Measurements from ENCODE around the gene CNOT3. TPM values are rescaled to one million over a fixed set of nuclear protein-coding genes. Genes with fewer than 3 reads are reported as not detected.

CNOT3 gene
- total and polyA plus RNA-seq, 9 of the 15 experiments (the other 6 are each of a cell fraction or from before 2014, with no cell fraction given) = 0.27 to 60.4 (median 9.9) TPM

DNA sequence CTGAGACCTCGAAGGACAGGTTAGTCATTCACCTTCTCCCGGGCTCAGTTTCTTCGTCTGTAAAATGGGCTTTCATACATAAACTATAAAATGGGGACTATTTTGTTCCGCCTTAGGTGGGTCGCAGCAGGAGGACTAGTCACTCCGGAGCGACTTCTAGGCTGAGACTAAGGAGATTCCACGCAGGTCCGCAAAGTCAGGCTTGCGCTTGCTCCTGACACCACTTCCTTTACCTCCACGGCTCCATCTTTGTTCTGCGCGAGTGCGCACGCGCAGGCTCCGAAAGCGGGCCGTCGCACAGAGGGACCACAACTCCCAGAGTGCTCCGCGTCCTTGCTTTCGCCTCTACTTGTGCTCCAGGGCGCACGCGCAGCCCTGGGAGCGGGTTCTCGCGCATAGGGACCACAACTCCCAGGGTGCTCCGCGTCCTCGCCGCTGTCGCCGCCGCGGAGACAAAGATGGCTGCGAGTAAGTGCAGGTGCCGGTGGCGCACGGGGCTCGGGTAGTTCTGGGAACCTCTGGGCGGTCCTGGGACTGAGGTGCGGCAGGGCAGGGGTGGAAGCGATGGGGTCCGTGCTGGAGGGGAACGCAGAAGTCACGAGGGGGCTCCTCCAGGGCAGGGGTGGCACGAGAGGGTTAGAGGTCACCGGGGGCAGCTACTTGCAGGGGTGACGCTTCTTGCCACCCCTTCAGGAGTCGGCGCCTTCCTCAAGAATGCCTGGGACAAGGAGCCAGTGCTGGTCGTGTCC is 35.0 kb upstream of the CNOT3 start, which contains the start of gene NDUFA3 (continued):
- TF ChIP-seq RB1 (IDR thresholded peaks at IDR 0.05; ENCODE audit: low read depth) (peak; percentile 52), ZNF165 (CRISPR knock-in tag; IDR thresholded peaks at IDR 0.05; ENCODE audit: borderline replicate concordance) (no peak), NBN (IDR thresholded peaks at IDR 0.05; ENCODE audit: low read depth) (0 out of 2 replicates have a peak, but pooled peaks have one; percentile 62), CEBPZ (IDR thresholded peaks at IDR 0.05; ENCODE audit: borderline replicate concordance, low read depth, low read length) (no peak), MNT (conservative IDR thresholded peaks at IDR 0.05) (peak; percentile 49 to 81), MLX (CRISPR knock-in tag; conservative IDR thresholded peaks at IDR 0.05) (no peak), ZFPM2 (CRISPR knock-in tag; IDR thresholded peaks at IDR 0.05) (no peak), CREM (IDR thresholded peaks at IDR 0.05; ENCODE audit: low read depth) (peak; percentile 95), TAL1 (IDR thresholded peaks at IDR 0.05) (no peak), DIDO1 (tag; IDR thresholded peaks at IDR 0.05; ENCODE audit: low read depth) (peak; percentile 27; the same call in 1 of the 2 replicates), RAD51 (IDR thresholded peaks at IDR 0.05; ENCODE audit: borderline replicate concordance, low read depth) (no peak), RBM39 (optimal IDR thresholded peaks at IDR 0.05; ENCODE audit: low read depth, low read length) (peak; percentile 57), ZNF175 (CRISPR knock-in tag; IDR thresholded peaks at IDR 0.05; ENCODE audit: low read depth) (peak; percentile 59; the same call in 1 of the 2 replicates), HDAC8 (tag; IDR thresholded peaks at IDR 0.05) (no peak)
- TF ChIP-seq, protein P1, sequence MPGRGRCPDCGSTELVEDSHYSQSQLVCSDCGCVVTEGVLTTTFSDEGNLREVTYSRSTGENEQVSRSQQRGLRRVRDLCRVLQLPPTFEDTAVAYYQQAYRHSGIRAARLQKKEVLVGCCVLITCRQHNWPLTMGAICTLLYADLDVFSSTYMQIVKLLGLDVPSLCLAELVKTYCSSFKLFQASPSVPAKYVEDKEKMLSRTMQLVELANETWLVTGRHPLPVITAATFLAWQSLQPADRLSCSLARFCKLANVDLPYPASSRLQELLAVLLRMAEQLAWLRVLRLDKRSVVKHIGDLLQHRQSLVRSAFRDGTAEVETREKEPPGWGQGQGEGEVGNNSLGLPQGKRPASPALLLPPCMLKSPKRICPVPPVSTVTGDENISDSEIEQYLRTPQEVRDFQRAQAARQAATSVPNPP (IDR thresholded peaks at IDR 0.05; ENCODE audit: borderline replicate concordance, insufficient read depth, insufficient read length) = no peak
- TF ChIP-seq, protein P2, sequence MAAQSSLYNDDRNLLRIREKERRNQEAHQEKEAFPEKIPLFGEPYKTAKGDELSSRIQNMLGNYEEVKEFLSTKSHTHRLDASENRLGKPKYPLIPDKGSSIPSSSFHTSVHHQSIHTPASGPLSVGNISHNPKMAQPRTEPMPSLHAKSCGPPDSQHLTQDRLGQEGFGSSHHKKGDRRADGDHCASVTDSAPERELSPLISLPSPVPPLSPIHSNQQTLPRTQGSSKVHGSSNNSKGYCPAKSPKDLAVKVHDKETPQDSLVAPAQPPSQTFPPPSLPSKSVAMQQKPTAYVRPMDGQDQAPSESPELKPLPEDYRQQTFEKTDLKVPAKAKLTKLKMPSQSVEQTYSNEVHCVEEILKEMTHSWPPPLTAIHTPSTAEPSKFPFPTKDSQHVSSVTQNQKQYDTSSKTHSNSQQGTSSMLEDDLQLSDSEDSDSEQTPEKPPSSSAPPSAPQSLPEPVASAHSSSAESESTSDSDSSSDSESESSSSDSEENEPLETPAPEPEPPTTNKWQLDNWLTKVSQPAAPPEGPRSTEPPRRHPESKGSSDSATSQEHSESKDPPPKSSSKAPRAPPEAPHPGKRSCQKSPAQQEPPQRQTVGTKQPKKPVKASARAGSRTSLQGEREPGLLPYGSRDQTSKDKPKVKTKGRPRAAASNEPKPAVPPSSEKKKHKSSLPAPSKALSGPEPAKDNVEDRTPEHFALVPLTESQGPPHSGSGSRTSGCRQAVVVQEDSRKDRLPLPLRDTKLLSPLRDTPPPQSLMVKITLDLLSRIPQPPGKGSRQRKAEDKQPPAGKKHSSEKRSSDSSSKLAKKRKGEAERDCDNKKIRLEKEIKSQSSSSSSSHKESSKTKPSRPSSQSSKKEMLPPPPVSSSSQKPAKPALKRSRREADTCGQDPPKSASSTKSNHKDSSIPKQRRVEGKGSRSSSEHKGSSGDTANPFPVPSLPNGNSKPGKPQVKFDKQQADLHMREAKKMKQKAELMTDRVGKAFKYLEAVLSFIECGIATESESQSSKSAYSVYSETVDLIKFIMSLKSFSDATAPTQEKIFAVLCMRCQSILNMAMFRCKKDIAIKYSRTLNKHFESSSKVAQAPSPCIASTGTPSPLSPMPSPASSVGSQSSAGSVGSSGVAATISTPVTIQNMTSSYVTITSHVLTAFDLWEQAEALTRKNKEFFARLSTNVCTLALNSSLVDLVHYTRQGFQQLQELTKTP (IDR thresholded peaks at IDR 0.05; ENCODE audit: low read depth in 1 of 2, partially characterized antibody in 2 of 2) = peak in 1 of 2 experiments; percentile 94

Measured in K562 (cell line).